Kidney epithelial cell (primary cell): ENCODE results near the gene SMIM36. TPM values are rescaled to one million over a fixed set of nuclear protein-coding genes. Genes with fewer than 3 reads are reported as not detected.

Source experiments
- DNase-seq: peaks from one replicate; pipeline ENCODE4 v3.0.0-alpha.2; 2010; ENCODE audit warnings: low read depth
- H3K27me3 ChIP-seq: 2 replicates; pipeline ENCODE4 v1.6.0; 2011; ENCODE audit warnings: low read length; ENCODE audit not compliant: control insufficient read depth, insufficient read depth
- H3K36me3 ChIP-seq: 2 replicates; pipeline ENCODE4 v1.5.1; 2011; ENCODE audit warnings: low read length; ENCODE audit not compliant: control insufficient read depth, insufficient read depth
- H3K4me3 ChIP-seq: 2 replicates; pipeline ENCODE4 v1.5.1; 2011; ENCODE audit warnings: low read depth, mild to moderate bottlenecking, control low read depth, low read length
- total RNA-seq: library from RNA; depleted of rRNA; stranded (reverse); fragments of >200 nt; gene quantifications from 2 replicates; pipeline ENCODE4 v1.2.3, GENCODE V29; 2015
- TF ChIP-seq, protein P1 (sequence below): IDR thresholded peaks from 2 replicates; pipeline ENCODE4 v1.5.1; 2011; ENCODE audit warnings: mild to moderate bottlenecking, moderate library complexity, low read length, control low read depth, inconsistent platforms; ENCODE audit not compliant: insufficient read depth, poor library complexity, severe bottlenecking

SMIM36 gene
- total RNA-seq, 1 donor from 2014 or later: not detected

DNA sequence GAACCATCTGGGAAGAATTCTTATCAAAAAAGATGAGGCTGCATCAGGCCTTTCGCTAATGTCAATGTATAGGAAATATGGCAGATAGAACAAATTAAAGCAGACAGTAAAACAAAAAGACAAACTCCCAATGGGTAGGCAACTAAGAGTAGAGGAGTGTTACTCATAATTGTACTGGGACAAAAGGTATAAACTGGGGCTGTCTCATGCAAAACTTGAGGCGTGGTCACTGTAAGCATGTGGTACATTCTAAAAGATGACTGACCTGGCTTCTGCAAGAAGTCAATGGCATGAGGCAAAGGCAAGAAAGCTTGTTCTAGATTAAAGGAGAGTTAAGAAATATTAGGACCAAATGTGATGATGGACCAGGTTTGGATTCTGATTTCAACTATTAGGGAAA is 26.7 kb downstream of the SMIM36 start:
- no peak for DNase-seq
- no peaks in the 10 kb centered on the region for H3K36me3 ChIP-seq

DNA sequence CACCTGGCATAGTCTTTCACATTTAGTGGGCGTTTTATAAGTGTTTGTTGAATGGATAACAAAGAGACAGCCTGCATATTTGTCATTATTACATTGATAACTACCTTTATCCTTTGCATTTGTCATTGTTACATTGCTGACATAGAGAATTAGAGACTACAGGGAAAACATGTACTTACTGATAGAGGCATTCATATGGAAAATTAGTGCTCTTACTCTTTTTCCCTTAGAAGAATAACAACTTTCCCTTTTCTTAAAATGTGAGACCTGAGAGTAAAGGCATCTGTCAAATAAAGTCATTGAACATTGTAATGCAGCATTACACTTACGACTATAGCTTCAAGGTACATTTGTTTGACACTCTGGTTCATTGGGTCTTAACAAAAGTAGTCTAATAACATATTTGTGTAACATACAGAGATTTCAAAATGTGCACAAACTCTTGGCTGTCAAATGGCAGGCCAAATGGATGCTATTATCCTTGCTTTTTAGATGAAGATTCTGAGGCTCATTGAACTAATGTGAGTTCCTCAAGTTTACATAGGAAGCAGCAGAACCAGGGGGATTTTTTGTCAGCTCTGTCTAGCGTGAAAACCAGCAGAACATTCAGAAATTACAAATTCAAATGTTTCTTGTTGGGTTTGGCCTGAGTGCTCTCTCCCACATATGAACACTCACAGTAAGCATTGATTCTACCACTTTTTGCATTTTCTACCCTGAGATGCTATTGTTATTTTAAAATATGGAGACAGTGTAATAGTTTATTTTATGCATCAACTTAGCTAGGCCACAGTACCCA is 28.5 kb downstream of the SMIM36 start:
- Histone ChIP-seq H3K27me3 (no peaks in the 10 kb centered on the region), H3K36me3 (no peaks in the 10 kb centered on the region), H3K4me3 (no peak overlapping the region)
- DNase-seq: no peak
- TF ChIP-seq, protein P1, sequence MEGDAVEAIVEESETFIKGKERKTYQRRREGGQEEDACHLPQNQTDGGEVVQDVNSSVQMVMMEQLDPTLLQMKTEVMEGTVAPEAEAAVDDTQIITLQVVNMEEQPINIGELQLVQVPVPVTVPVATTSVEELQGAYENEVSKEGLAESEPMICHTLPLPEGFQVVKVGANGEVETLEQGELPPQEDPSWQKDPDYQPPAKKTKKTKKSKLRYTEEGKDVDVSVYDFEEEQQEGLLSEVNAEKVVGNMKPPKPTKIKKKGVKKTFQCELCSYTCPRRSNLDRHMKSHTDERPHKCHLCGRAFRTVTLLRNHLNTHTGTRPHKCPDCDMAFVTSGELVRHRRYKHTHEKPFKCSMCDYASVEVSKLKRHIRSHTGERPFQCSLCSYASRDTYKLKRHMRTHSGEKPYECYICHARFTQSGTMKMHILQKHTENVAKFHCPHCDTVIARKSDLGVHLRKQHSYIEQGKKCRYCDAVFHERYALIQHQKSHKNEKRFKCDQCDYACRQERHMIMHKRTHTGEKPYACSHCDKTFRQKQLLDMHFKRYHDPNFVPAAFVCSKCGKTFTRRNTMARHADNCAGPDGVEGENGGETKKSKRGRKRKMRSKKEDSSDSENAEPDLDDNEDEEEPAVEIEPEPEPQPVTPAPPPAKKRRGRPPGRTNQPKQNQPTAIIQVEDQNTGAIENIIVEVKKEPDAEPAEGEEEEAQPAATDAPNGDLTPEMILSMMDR: no peak

More for the DNA sequence above, 26.7 kb downstream of the SMIM36 start:
- TF ChIP-seq, protein P1: no peak
- Histone ChIP-seq H3K27me3 (no peaks in the 10 kb centered on the region), H3K4me3 (no peak overlapping the region)

DNA sequence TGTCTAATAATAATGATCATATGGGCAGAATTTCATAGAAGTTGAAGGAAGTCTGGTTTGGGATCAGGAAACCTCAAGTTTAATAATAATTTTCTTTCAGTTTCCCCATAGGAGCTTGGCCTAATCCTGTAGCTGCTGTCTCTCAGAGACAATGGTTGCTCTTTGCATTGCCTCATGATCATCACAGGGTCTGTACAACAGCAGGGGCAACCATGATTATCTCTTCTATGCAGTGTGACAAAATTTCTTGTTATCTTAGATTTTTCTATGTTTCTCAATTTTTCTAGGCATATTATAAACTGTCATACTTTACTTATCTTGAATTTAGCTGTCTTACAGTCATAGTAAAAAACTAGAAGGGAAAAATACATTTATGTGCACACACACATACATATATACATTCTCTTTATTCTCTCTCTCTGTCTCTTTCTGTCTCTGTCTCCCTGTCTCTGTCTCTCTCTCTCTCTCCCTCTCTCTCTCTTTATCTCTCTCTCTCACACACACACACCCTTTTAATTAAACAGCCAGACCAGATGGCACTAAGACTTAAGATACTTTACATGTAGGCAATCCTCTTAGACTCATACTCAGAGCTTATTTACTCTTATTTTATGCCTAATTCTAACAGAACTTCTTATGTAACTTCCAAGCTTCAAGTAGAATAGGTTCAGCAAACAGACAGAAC is 30.5 kb downstream of the SMIM36 start:
- no peaks in the 10 kb centered on the region for H3K27me3 ChIP-seq
- no peak for DNase-seq
- TF ChIP-seq, protein P1: no peak
- no peaks in the 10 kb centered on the region for H3K36me3 ChIP-seq
- no peak overlapping the region for H3K4me3 ChIP-seq

DNA sequence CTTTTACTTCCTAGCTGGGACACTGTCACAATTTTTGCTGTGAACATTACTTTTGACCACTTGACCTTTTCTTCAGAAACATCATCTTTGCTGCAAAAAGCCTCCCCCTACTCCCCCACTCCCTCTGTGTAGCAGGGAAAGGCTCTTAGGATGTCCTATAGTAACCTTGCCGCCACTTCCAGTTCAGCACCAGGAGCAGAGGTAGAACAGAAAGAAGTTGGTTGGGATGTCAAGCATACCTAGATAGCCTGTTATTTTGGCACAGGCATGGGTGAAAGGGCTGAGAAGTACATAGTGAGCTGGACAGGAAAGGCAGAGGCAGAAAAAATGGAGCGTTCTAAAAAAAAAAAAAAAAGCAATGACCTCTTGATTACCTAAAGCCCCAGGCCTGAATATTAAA is 31.3 kb downstream of the SMIM36 start:
- TF ChIP-seq, protein P1: no peak
- no peaks in the 10 kb centered on the region for H3K27me3 ChIP-seq
- H3K4me3 ChIP-seq: no peak overlapping the region
- no peaks in the 10 kb centered on the region for H3K36me3 ChIP-seq
- no peak for DNase-seq

DNA sequence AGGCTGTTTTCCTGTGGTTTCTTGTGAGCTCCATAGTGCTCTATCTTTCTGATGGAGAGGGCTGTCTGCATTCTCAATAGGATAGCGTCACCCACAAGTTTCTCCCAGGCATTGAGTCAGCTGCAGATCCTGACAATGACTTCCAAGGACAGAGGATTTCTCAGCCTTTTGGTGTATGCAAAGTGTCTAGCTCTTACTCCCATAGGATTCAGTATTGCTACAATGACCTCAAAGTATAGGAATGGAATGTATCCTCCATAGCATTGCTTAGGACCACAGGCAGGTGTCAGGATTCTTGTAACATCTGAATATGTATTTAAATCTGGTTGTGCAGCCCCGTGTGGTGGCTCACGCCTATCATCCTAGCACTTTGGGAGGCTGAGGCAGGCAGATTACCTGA is 32.3 kb downstream of the SMIM36 start:
- no peaks in the 10 kb centered on the region for H3K27me3 ChIP-seq
- no peak overlapping the region for H3K4me3 ChIP-seq
- TF ChIP-seq, protein P1: no peak
- no peaks in the 10 kb centered on the region for H3K36me3 ChIP-seq
- no peak for DNase-seq
